ENCODE results near the gene LRR1.
"Not testable (repeated sequence)": the region's sequence is repeated elsewhere in the genome, so short reads cannot be mapped to it uniquely, and the experiment has no call there.

Gene LRR1

GRCh38 chr14:49634547-49635334 is 36.0 kb downstream of the LRR1 start, which contains the start of gene DNAAF2:
DNAAF2 (minus strand) TSS chr14:49635244; CDS start chr14:49635149, 95 bp downstream.
- peak; percentile 32 for DNase-seq

DNA sequence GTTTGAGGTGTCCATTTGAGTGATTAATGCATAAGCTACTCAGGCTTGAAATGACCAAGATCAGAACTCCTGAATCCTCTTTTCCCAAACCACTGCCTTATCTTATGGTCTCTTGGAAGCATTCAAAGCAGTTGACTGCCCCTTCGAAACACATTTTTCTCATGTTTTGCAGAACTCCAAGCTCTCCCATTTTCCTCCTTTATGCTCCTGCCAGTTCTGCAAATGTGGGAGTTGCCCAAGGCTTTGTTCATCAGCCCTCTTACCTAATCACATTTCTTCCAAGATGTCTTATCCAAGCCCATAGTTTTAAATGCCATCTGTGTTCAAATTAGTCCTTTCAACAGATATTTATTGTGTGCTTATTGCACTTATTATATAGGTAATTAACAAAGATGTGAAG is 38.1 kb downstream of the LRR1 start:
- DNase-seq, result no peak

DNA sequence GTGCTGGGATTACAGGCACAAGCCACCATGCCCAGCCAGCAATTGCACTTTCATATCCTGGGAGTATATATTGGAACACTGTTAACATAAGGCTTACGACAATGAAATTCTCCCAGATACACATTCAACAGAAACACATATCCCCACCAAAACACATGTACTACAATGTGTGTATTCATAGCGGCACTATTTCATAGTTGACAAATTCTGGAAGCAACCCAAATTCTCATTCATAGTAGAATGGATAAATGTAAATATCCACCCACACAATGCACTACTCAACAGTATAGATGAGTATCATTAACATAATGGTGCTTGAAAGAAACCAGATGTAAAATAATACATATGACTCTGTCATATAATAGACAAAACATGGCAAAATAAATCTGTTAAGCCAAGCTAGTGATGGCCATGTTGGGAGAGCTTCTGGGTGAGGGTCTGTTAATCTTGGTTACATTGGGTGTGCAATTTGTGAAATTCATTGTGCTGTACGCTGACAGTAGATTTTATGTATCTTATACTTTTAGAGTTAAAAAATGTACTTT is 38.9 kb downstream of the LRR1 start:
- DNase-seq, result no peak

DNA sequence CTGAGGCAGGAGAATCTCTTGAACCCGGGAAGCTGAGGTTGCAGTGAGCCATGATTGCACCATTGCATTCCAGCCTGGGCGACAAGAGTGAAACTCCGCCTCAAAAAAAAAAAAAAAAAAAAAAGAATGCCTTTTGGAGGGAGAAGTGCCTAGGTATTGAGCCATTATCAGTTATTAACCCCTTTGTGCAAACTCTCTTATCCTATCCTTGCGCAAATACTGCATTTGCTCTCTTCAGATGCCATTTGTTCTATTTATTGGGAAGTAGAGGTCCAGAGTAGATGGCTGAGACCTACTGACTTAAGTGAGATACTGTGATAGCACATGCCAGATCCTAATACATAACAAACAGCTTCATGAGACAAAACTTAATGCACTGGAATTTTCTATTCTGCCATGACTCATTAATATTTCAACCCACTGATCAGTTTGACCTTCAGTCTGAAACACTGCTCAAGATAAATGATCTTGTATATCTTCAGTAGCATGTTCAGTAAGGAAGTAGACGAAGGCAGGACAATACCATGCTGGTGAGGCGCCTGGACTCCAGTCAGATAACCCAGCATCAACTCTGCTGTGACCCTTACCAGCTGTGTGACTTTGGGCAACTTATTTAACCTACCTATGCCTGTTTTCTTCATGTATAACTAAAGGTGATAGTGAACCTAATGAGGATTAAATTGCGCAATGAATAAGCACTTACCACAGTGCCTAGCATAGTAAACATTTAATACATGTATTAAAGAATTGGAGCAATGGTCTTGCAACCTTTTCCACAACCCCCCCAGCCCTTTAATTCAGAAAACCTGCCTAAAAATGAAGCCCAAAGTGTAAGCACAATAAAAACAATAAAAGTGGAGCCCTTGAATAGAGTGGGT is 42.0 kb downstream of the LRR1 start:
- DNase-seq, result no peak

DNA sequence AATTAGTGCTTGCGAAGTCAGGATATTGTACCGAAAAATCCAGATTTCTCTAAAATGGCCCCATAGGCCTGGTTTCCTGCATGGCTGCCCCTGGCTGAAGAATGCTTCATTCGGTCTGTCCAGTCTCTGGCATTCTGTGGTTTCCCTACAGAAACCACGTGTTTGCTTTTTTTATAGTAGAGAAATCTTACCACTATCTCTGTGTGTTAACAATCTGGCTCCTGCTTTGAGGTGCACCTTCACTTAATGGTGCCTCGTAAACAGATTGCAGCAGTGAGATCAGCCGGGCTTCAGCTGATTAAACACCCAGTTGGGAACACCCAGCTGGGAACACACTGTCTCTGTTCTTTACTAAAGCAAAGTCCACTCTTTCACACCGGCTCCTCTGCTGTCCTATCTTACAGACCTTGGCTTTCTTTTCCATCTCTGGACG is 43.0 kb downstream of the LRR1 start:
- DNase-seq, result no peak

GRCh38 chr14:49642163-49642562 is 43.4 kb downstream of the LRR1 start:
- no peak for DNase-seq

- DNase-seq, result no peak
Measured at GRCh38 chr14:49653508-49653907, 54.8 kb downstream of the LRR1 start.

DNA sequence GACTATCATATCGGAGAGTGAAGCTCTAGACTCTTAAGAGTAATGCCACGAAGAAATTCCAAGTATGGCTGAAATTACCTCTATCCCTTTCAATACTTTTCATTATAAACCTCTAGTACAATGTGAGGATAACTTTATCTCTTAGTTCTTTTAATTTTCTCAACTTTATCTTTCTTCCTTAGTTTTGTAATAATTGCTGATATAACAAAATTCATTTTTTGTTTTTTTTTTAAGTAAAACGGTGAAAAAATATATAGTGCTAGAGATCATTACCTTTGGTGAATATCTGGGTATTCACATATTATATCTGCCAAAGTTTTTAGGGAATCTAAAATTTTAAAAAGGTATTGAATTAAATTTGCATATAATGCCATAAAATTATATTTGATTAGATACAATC is 55.8 kb downstream of the LRR1 start:
- no peak for DNase-seq

DNA sequence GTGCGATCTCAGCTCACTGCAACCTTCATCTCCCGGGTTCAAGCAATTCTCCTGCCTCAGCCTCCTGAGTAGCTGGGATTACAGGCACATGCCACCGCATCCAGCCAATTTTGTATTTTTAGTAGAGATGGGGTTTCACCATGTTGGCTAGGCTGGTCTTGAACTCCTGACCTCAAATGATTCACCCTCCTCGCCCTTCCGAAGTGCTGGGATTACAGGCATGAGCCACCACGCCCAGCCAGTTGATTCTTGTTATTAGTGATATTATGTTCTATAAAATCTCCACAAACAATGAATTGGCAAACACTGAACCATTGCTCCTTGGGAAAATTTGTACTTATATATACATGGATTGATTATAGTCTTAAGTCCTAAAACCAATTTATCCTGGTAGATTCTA is 58.8 kb downstream of the LRR1 start:
- not testable (repeated sequence) for DNase-seq

- no peak for DNase-seq
Measured at GRCh38 chr14:49659526-49660455, 61.1 kb downstream of the LRR1 start.

Data from NCI-H1048 (cell line).